ENCODE measurements around the gene SLC5A1.

Gene SLC5A1

DNA sequence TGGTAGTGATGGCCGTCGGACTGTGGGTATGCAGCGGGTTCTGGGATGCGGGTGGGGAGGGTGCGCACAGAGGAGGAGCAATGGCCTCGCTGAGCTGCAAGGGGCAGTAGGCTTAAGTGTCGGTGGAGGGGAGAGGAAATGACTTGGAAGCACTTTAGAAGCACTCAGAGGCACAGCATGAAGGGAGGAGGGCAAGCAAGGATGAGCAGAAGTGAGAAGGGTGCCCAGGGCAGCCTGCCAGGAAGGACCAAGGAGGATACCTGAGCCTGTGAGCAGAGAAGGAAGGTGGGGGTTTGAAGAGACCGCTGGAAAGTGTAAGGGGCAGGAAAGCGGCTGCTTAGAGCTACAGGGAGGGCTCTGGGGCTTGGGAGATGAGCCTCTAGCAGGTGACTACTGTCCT lies 330 bp downstream of the SLC5A1 start:
- Histone ChIP-seq H3K4me3 (ENCODE audit: insufficient read depth, low read length, poor library complexity, severe bottlenecking) (no peak overlapping the region), H2AFZ (ENCODE audit: low read depth, low read length, severe bottlenecking) (no peak overlapping the region), H3F3A (ENCODE audit: insufficient read depth) (no peaks in the 10 kb centered on the region), H3K36me3 (ENCODE audit: low read length) (no peaks in the 10 kb centered on the region), H3K9ac (ENCODE audit: low read length) (no peak overlapping the region), H4K20me1 (ENCODE audit: low read depth, low read length) (no peaks in the 10 kb centered on the region), H3K9me3 (ENCODE audit: insufficient read depth, low read length) (no peaks in the 10 kb centered on the region), H3K4me2 (ENCODE audit: low read depth, low read length, poor library complexity, severe bottlenecking) (no peak overlapping the region), H3K9me2 (replicated peaks; ENCODE audit: insufficient read depth, low read length) (no peaks in the 10 kb centered on the region), H3K27ac (ENCODE audit: low read depth, low read length) (no peak overlapping the region), H3K79me2 (ENCODE audit: insufficient read depth, low read length) (no peaks in the 10 kb centered on the region), H3K27me3 (ENCODE audit: low read length) (no peaks in the 10 kb centered on the region)
- TF ChIP-seq EZH2phosphoT487 (conservative IDR thresholded peaks at IDR 0.05; ENCODE audit: low read length) (no peak), CTCF (IDR thresholded peaks at IDR 0.05; ENCODE audit: insufficient read depth, low read length, poor library complexity, severe bottlenecking) (no peak)

- H3K36me3 ChIP-seq (ENCODE audit: low read length) = no peaks in the 10 kb centered on the region
- H3K9me2 ChIP-seq (replicated peaks; ENCODE audit: insufficient read depth, low read length) = no peaks in the 10 kb centered on the region
- TF ChIP-seq EZH2phosphoT487 (conservative IDR thresholded peaks at IDR 0.05; ENCODE audit: low read length) (no peak), CTCF (IDR thresholded peaks at IDR 0.05; ENCODE audit: insufficient read depth, low read length, poor library complexity, severe bottlenecking) (no peak)
- no peaks in the 10 kb centered on the region for H4K20me1 ChIP-seq (ENCODE audit: low read depth, low read length)
- no peaks in the 10 kb centered on the region for H3F3A ChIP-seq (ENCODE audit: insufficient read depth)
- H3K27ac ChIP-seq (ENCODE audit: low read depth, low read length) = no peak overlapping the region
- H3K27me3 ChIP-seq (ENCODE audit: low read length) = no peaks in the 10 kb centered on the region
- no peaks in the 10 kb centered on the region for H3K79me2 ChIP-seq (ENCODE audit: insufficient read depth, low read length)
- H3K4me3 ChIP-seq (ENCODE audit: insufficient read depth, low read length, poor library complexity, severe bottlenecking) = no peak overlapping the region
- no peak overlapping the region for H2AFZ ChIP-seq (ENCODE audit: low read depth, low read length, severe bottlenecking)
- H3K4me2 ChIP-seq (ENCODE audit: low read depth, low read length, poor library complexity, severe bottlenecking) = no peak overlapping the region
- H3K9me3 ChIP-seq (ENCODE audit: insufficient read depth, low read length) = no peaks in the 10 kb centered on the region
- H3K9ac ChIP-seq (ENCODE audit: low read length) = no peak overlapping the region
These were observed 1.4 kb downstream of the SLC5A1 start for GRCh38 chr22:32044477-32044876.

GRCh38 chr22:32044913-32045312 lies 1.9 kb downstream of the SLC5A1 start:
- no peaks in the 10 kb centered on the region for H4K20me1 ChIP-seq (ENCODE audit: low read depth, low read length)
- no peaks in the 10 kb centered on the region for H3K79me2 ChIP-seq (ENCODE audit: insufficient read depth, low read length)
- H3K4me3 ChIP-seq (ENCODE audit: insufficient read depth, low read length, poor library complexity, severe bottlenecking) = no peak overlapping the region
- H3K27ac ChIP-seq (ENCODE audit: low read depth, low read length) = no peak overlapping the region
- no peak overlapping the region for H3K9ac ChIP-seq (ENCODE audit: low read length)
- H3K36me3 ChIP-seq (ENCODE audit: low read length) = no peaks in the 10 kb centered on the region
- no peak overlapping the region for H3K4me2 ChIP-seq (ENCODE audit: low read depth, low read length, poor library complexity, severe bottlenecking)
- no peak overlapping the region for H2AFZ ChIP-seq (ENCODE audit: low read depth, low read length, severe bottlenecking)
- TF ChIP-seq CTCF (IDR thresholded peaks at IDR 0.05; ENCODE audit: insufficient read depth, low read length, poor library complexity, severe bottlenecking) = no peak
- TF ChIP-seq EZH2phosphoT487 (conservative IDR thresholded peaks at IDR 0.05; ENCODE audit: low read length) = no peak
- H3F3A ChIP-seq (ENCODE audit: insufficient read depth) = no peaks in the 10 kb centered on the region
- H3K9me2 ChIP-seq (replicated peaks; ENCODE audit: insufficient read depth, low read length) = no peaks in the 10 kb centered on the region
- no peaks in the 10 kb centered on the region for H3K9me3 ChIP-seq (ENCODE audit: insufficient read depth, low read length)
- H3K27me3 ChIP-seq (ENCODE audit: low read length) = no peaks in the 10 kb centered on the region

- no peak overlapping the region for H3K4me2 ChIP-seq (ENCODE audit: low read depth, low read length, poor library complexity, severe bottlenecking)
- H3K27ac ChIP-seq (ENCODE audit: low read depth, low read length) = no peak overlapping the region
- no peaks in the 10 kb centered on the region for H3K9me2 ChIP-seq (replicated peaks; ENCODE audit: insufficient read depth, low read length)
- no peaks in the 10 kb centered on the region for H3F3A ChIP-seq (ENCODE audit: insufficient read depth)
- no peak overlapping the region for H3K9ac ChIP-seq (ENCODE audit: low read length)
- H2AFZ ChIP-seq (ENCODE audit: low read depth, low read length, severe bottlenecking) = no peak overlapping the region
- H3K9me3 ChIP-seq (ENCODE audit: insufficient read depth, low read length) = no peaks in the 10 kb centered on the region
- no peaks in the 10 kb centered on the region for H3K27me3 ChIP-seq (ENCODE audit: low read length)
- TF ChIP-seq CTCF (IDR thresholded peaks at IDR 0.05; ENCODE audit: insufficient read depth, low read length, poor library complexity, severe bottlenecking) (no peak), EZH2phosphoT487 (conservative IDR thresholded peaks at IDR 0.05; ENCODE audit: low read length) (no peak)
- H3K36me3 ChIP-seq (ENCODE audit: low read length) = no peaks in the 10 kb centered on the region
- H3K4me3 ChIP-seq (ENCODE audit: insufficient read depth, low read length, poor library complexity, severe bottlenecking) = no peak overlapping the region
- no peaks in the 10 kb centered on the region for H3K79me2 ChIP-seq (ENCODE audit: insufficient read depth, low read length)
- H4K20me1 ChIP-seq (ENCODE audit: low read depth, low read length) = no peaks in the 10 kb centered on the region
These were observed 5.0 kb downstream of the SLC5A1 start for GRCh38 chr22:32048069-32048468.

Data from SU-DHL-6 (cell line).